Measurements from ENCODE around the gene GAB2. TPM values are rescaled to one million over a fixed set of nuclear protein-coding genes. Genes with fewer than 3 reads are reported as not detected.

GAB2 gene
- total RNA-seq, 6 experiments from 2014 or later, result 3.8 to 10.2 (median 4.5) TPM

GRCh38 chr11:78414321-78415051 is 3.1 kb downstream of the GAB2 start:
- DNase-seq (no peak), ATAC-seq (no peak)
- no peaks in the 10 kb centered on the region for H3K9me3 ChIP-seq
- intact Hi-C loops (cut with DNase I), result loop anchor here in 1 of 2 donors (10.0 kb wide), 1 partner anchor 150 kb away; no protein-coding TSS in a partner anchor
- no peak overlapping the region for H3K4me3 ChIP-seq
- no peak overlapping the region for H3K27ac ChIP-seq
- H3K4me1 ChIP-seq, result peaks cover 0 to 14% (median 7%) of the 10 kb centered on the region in 4 donors
- WGBS (ENCODE audit: insufficient coverage, low coverage, low lambda C conversion rate, missing lambda C conversion rate), result 79% methylated on average over 14 of the region's 14 CpGs
- TF ChIP-seq POLR2A (IDR thresholded peaks at IDR 0.05), result no peak
- TF ChIP-seq, protein P1, sequence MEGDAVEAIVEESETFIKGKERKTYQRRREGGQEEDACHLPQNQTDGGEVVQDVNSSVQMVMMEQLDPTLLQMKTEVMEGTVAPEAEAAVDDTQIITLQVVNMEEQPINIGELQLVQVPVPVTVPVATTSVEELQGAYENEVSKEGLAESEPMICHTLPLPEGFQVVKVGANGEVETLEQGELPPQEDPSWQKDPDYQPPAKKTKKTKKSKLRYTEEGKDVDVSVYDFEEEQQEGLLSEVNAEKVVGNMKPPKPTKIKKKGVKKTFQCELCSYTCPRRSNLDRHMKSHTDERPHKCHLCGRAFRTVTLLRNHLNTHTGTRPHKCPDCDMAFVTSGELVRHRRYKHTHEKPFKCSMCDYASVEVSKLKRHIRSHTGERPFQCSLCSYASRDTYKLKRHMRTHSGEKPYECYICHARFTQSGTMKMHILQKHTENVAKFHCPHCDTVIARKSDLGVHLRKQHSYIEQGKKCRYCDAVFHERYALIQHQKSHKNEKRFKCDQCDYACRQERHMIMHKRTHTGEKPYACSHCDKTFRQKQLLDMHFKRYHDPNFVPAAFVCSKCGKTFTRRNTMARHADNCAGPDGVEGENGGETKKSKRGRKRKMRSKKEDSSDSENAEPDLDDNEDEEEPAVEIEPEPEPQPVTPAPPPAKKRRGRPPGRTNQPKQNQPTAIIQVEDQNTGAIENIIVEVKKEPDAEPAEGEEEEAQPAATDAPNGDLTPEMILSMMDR (IDR thresholded peaks at IDR 0.05), result peak; percentile 45 to 67 (median 59)
- no peaks in the 10 kb centered on the region for H3K36me3 ChIP-seq
- H3K27me3 ChIP-seq, result no peaks in the 10 kb centered on the region

GRCh38 chr11:78408619-78409018 is 9.0 kb downstream of the GAB2 start:
- H3K4me3 ChIP-seq, result no peak overlapping the region
- 98% methylated on average over 3 of the region's 3 CpGs for WGBS (ENCODE audit: insufficient coverage, low coverage, low lambda C conversion rate, missing lambda C conversion rate)
- TF ChIP-seq, protein P1 (IDR thresholded peaks at IDR 0.05), result no peak
- no peak for TF ChIP-seq POLR2A (IDR thresholded peaks at IDR 0.05)
- no peaks in the 10 kb centered on the region for H3K27me3 ChIP-seq
- intact Hi-C loops (cut with DNase I), result no loop called here
- no peaks in the 10 kb centered on the region for H3K4me1 ChIP-seq
- DNase-seq (no peak), ATAC-seq (no peak)
- H3K9me3 ChIP-seq, result no peaks in the 10 kb centered on the region
- H3K36me3 ChIP-seq, result no peaks in the 10 kb centered on the region
- no peak overlapping the region for H3K27ac ChIP-seq

DNA sequence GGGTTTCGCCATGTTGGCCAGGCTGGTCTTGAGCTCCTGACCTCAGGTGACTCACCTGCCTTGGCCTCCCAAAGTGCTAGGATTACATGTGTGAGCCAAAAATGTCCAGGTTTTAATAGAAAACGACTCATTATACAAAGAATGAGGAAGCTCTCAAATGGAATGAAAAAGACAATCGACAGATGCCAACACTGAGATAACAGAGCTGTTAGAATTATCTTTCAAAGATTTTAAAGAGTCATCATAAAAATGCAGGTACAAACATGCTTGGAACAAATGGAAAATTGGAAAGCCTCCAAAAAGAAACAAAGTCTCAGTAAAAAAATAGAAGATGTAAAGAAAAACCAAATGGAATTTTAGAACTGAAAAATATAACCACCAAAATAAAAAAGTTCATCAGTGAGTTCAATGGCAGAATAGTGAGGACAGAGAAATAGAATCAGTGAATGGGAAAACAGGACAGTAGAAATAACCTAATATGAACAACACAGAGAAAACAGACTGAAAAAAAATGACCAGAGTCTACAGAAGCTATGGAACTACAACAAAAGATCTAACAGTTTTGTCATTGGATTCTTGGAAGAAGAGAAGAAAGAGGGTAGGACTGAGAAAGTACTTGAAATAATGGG is 10.9 kb downstream of the GAB2 start:
- intact Hi-C loops (cut with DNase I), result no loop called here
- no peaks in the 10 kb centered on the region for H3K27me3 ChIP-seq
- no peaks in the 10 kb centered on the region for H3K36me3 ChIP-seq
- no peak overlapping the region for H3K4me3 ChIP-seq
- no peaks in the 10 kb centered on the region for H3K9me3 ChIP-seq
- DNase-seq (no peak), ATAC-seq (peak in 1 of 4 donors; percentile 66)
- TF ChIP-seq, protein P1 (IDR thresholded peaks at IDR 0.05), result no peak
- no peak for TF ChIP-seq POLR2A (IDR thresholded peaks at IDR 0.05)
- no peaks in the 10 kb centered on the region for H3K4me1 ChIP-seq
- no peak overlapping the region for H3K27ac ChIP-seq
- 60% methylated on average over 3 of the region's 3 CpGs for WGBS (ENCODE audit: insufficient coverage, low coverage, low lambda C conversion rate, missing lambda C conversion rate)

- TF ChIP-seq, protein P1 (IDR thresholded peaks at IDR 0.05), result no peak
- TF ChIP-seq POLR2A (IDR thresholded peaks at IDR 0.05), result no peak
- Histone ChIP-seq H3K4me1 (no peaks in the 10 kb centered on the region), H3K27ac (no peak overlapping the region), H3K36me3 (no peaks in the 10 kb centered on the region), H3K27me3 (no peaks in the 10 kb centered on the region), H3K4me3 (no peak overlapping the region), H3K9me3 (no peaks in the 10 kb centered on the region)
- 63% methylated on average over 2 of the region's 2 CpGs for WGBS (ENCODE audit: insufficient coverage, low coverage, low lambda C conversion rate, missing lambda C conversion rate)
- no peak for ATAC-seq
- DNase-seq, result no peak
- intact Hi-C loops (cut with DNase I), result no loop called here
These were observed 11.8 kb downstream of the GAB2 start for GRCh38 chr11:78405805-78406204.
